IgD-negative memory B cell (primary cell): Measurements from ENCODE around the gene CFAP221. TPM values are rescaled to one million over a fixed set of nuclear protein-coding genes. Genes with fewer than 3 reads are reported as not detected.

Experiments
- H3K27ac Mint-ChIP-seq, 3 donors: one replicate each; pipeline ENCODE4 v1.8.0; 2020 to 2022; ENCODE audit warnings: mild to moderate bottlenecking in 3 of 3, mixed read lengths in 3 of 3, moderate library complexity in 1 of 3
- H3K27me3 Mint-ChIP-seq: one replicate; pipeline ENCODE4 v1.8.0; 2021; ENCODE audit warnings: mixed read lengths
- H3K36me3 Mint-ChIP-seq: one replicate; pipeline ENCODE4 v1.8.0; 2020; ENCODE audit warnings: mild to moderate bottlenecking, mixed read lengths
- H3K4me1 Mint-ChIP-seq, 3 donors: one replicate each; pipeline ENCODE4 v1.8.0; 2020 to 2022; ENCODE audit warnings: mixed read lengths in 3 of 3, mild to moderate bottlenecking in 1 of 3
- H3K4me3 Mint-ChIP-seq, 4 donors: one replicate each; pipeline ENCODE4 v1.8.0; 2020 to 2022; ENCODE audit warnings: mild to moderate bottlenecking in 4 of 4, mixed read lengths in 4 of 4, moderate library complexity in 3 of 4
- H3K9me3 Mint-ChIP-seq, 3 donors: one replicate each; pipeline ENCODE4 v1.8.0; 2020 to 2021; ENCODE audit warnings: mixed read lengths in 3 of 3, mild to moderate bottlenecking in 1 of 3
- polyA plus RNA-seq: library from polyadenylated mRNA; unstranded; fragments of 300-500 nt; fragmentation: Illumina TruSeq; gene quantifications from one replicate; pipeline ENCODE4 v1.2.3, GENCODE V29; 2021

Gene CFAP221
- polyA plus RNA-seq, 1 donor from 2014 or later, result not detected

DNA sequence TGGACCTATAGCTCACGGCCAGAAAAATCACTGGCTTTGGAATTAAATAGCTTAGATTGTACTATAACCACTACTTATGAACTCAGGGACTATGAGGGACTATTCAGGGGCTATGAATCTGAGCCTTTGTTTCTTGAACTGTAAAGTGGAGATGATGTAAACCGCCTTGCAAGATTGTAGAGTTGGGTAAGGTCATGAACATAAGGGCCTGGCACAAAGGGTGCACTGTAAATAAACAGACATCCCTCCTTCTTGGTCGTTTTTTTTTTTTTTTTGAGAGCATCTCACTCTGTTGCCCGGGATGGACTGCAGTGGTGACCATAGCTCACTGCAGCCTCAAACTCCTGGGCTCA lies 137.6 kb downstream of the CFAP221 start:
- peak overlapping the region in 1 of 4 donors; percentile 76 for H3K4me3 Mint-ChIP-seq
- H3K9me3 Mint-ChIP-seq, result no peaks in the 10 kb centered on the region
- peaks cover 5% of the 10 kb centered on the region for H3K36me3 Mint-ChIP-seq
- peaks cover 16 to 23% (median 21%) of the 10 kb centered on the region in 3 donors for H3K4me1 Mint-ChIP-seq
- no peaks in the 10 kb centered on the region for H3K27me3 Mint-ChIP-seq
- H3K27ac Mint-ChIP-seq, result no peak overlapping the region

GRCh38 chr2:119682578-119682977 lies 138.3 kb downstream of the CFAP221 start:
- H3K27ac Mint-ChIP-seq, result no peak overlapping the region
- peaks cover 16 to 23% (median 21%) of the 10 kb centered on the region in 3 donors for H3K4me1 Mint-ChIP-seq
- peaks cover 5% of the 10 kb centered on the region for H3K36me3 Mint-ChIP-seq
- no peaks in the 10 kb centered on the region for H3K27me3 Mint-ChIP-seq
- H3K9me3 Mint-ChIP-seq, result no peaks in the 10 kb centered on the region
- peak overlapping the region in 1 of 4 donors; percentile 43 for H3K4me3 Mint-ChIP-seq

GRCh38 chr2:119683074-119683712 lies 138.9 kb downstream of the CFAP221 start:
- Mint-ChIP-seq H3K9me3 (no peaks in the 10 kb centered on the region), H3K4me3 (peak overlapping the region in 1 of 4 donors; percentile 48), H3K4me1 (peaks cover 16 to 20% (median 18%) of the 10 kb centered on the region in 3 donors), H3K27ac (no peak overlapping the region), H3K27me3 (no peaks in the 10 kb centered on the region), H3K36me3 (peaks cover 8% of the 10 kb centered on the region)

GRCh38 chr2:119683713-119684443 lies 139.6 kb downstream of the CFAP221 start:
- Mint-ChIP-seq H3K36me3 (peaks cover 8% of the 10 kb centered on the region), H3K27ac (peak overlapping the region in 1 of 3 donors; percentile 7), H3K27me3 (no peaks in the 10 kb centered on the region), H3K4me1 (peaks cover 16 to 20% (median 16%) of the 10 kb centered on the region in 3 donors), H3K9me3 (no peaks in the 10 kb centered on the region), H3K4me3 (peak overlapping the region in 2 of 4 donors; percentile 5 to 48)

GRCh38 chr2:119684518-119684917 lies 140.3 kb downstream of the CFAP221 start:
- Mint-ChIP-seq H3K4me1 (peaks cover 11 to 18% (median 13%) of the 10 kb centered on the region in 3 donors), H3K27ac (peak overlapping the region in 1 of 3 donors; percentile 7), H3K36me3 (peaks cover 8% of the 10 kb centered on the region), H3K9me3 (no peaks in the 10 kb centered on the region), H3K27me3 (no peaks in the 10 kb centered on the region), H3K4me3 (peak overlapping the region in 1 of 4 donors; percentile 5)

DNA sequence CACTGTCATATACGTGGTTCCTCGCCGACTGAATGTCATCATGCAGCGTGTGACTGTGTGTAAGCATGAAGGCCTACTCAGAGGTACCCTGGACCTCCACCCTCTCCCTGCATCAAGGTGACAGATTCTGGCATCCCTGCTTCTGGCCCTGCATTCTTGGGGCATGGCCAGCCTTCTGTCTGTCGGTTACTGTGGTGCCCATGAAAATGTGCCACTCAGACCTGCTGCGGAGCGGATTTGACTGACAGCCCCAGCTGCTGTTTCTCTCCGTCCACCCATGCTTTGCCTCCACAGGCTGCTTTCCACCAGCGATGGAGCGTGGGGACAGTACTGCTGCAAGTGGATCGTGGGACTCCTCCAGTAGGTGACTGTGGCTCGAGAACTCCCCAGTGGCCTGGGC lies 144.4 kb downstream of the CFAP221 start:
- peaks cover 9% of the 10 kb centered on the region for H3K36me3 Mint-ChIP-seq
- no peaks in the 10 kb centered on the region for H3K27me3 Mint-ChIP-seq
- H3K9me3 Mint-ChIP-seq, result no peaks in the 10 kb centered on the region
- H3K27ac Mint-ChIP-seq, result no peak overlapping the region
- no peaks in the 10 kb centered on the region for H3K4me1 Mint-ChIP-seq
- H3K4me3 Mint-ChIP-seq, result no peak overlapping the region

GRCh38 chr2:119689218-119689617 lies 145.0 kb downstream of the CFAP221 start:
- Mint-ChIP-seq H3K36me3 (peaks cover 10% of the 10 kb centered on the region), H3K27ac (no peak overlapping the region), H3K9me3 (no peaks in the 10 kb centered on the region), H3K4me1 (peaks cover 0 to 2% (median 0%) of the 10 kb centered on the region in 3 donors), H3K4me3 (peak overlapping the region in 1 of 4 donors; percentile 3), H3K27me3 (no peaks in the 10 kb centered on the region)

- H3K27me3 Mint-ChIP-seq, result no peaks in the 10 kb centered on the region
- peaks cover 9% of the 10 kb centered on the region for H3K36me3 Mint-ChIP-seq
- H3K9me3 Mint-ChIP-seq, result no peaks in the 10 kb centered on the region
- no peak overlapping the region for H3K4me3 Mint-ChIP-seq
- H3K27ac Mint-ChIP-seq, result no peak overlapping the region
- H3K4me1 Mint-ChIP-seq, result peaks cover 0 to 2% (median 0%) of the 10 kb centered on the region in 3 donors
Observed at GRCh38 chr2:119691189-119691588, 146.9 kb downstream of the CFAP221 start.

GRCh38 chr2:119691651-119692245 lies 147.5 kb downstream of the CFAP221 start:
- H3K4me3 Mint-ChIP-seq, result no peak overlapping the region
- no peak overlapping the region for H3K27ac Mint-ChIP-seq
- H3K36me3 Mint-ChIP-seq, result peaks cover 9% of the 10 kb centered on the region
- H3K9me3 Mint-ChIP-seq, result no peaks in the 10 kb centered on the region
- H3K4me1 Mint-ChIP-seq, result peaks cover 0 to 2% (median 0%) of the 10 kb centered on the region in 3 donors
- H3K27me3 Mint-ChIP-seq, result no peaks in the 10 kb centered on the region

GRCh38 chr2:119692310-119692709 lies 148.1 kb downstream of the CFAP221 start:
- no peaks in the 10 kb centered on the region for H3K9me3 Mint-ChIP-seq
- H3K27me3 Mint-ChIP-seq, result no peaks in the 10 kb centered on the region
- H3K4me1 Mint-ChIP-seq, result peaks cover 0 to 2% (median 0%) of the 10 kb centered on the region in 3 donors
- no peak overlapping the region for H3K4me3 Mint-ChIP-seq
- no peak overlapping the region for H3K27ac Mint-ChIP-seq
- peaks cover 9% of the 10 kb centered on the region for H3K36me3 Mint-ChIP-seq

GRCh38 chr2:119692954-119693353 lies 148.7 kb downstream of the CFAP221 start:
- Mint-ChIP-seq H3K27me3 (no peaks in the 10 kb centered on the region), H3K9me3 (no peaks in the 10 kb centered on the region), H3K4me1 (peaks cover 0 to 2% (median 2%) of the 10 kb centered on the region in 3 donors), H3K27ac (no peak overlapping the region), H3K4me3 (no peak overlapping the region), H3K36me3 (peaks cover 7% of the 10 kb centered on the region)

DNA sequence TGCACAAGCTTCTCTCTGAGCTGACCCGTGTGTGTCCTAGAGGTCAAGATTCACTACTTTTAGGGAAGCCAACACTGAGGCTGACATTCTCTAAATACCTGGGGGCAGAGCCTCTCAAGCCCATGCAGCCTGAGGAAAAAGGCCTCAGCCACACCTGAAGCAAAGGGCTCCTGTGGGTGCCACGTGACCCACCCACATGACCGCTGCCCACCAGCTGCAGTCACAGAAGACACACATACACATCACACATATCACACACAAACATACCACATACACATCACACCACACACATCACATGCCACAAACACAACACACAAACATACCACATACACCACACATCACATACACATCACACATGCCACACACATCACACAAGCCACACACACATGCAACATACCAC lies 149.3 kb downstream of the CFAP221 start:
- Mint-ChIP-seq H3K27ac (no peak overlapping the region), H3K36me3 (peaks cover 5% of the 10 kb centered on the region), H3K4me1 (peaks cover 0 to 2% (median 2%) of the 10 kb centered on the region in 3 donors), H3K27me3 (no peaks in the 10 kb centered on the region), H3K9me3 (no peaks in the 10 kb centered on the region), H3K4me3 (no peak overlapping the region)

GRCh38 chr2:119693967-119694366 lies 149.7 kb downstream of the CFAP221 start:
- no peaks in the 10 kb centered on the region for H3K27me3 Mint-ChIP-seq
- peaks cover 5% of the 10 kb centered on the region for H3K36me3 Mint-ChIP-seq
- no peak overlapping the region for H3K4me3 Mint-ChIP-seq
- no peaks in the 10 kb centered on the region for H3K9me3 Mint-ChIP-seq
- H3K27ac Mint-ChIP-seq, result no peak overlapping the region
- peaks cover 0 to 2% (median 2%) of the 10 kb centered on the region in 3 donors for H3K4me1 Mint-ChIP-seq

- Mint-ChIP-seq H3K9me3 (no peaks in the 10 kb centered on the region), H3K4me3 (no peak overlapping the region), H3K36me3 (peaks cover 5% of the 10 kb centered on the region), H3K27me3 (no peaks in the 10 kb centered on the region), H3K4me1 (peaks cover 0 to 2% (median 2%) of the 10 kb centered on the region in 3 donors), H3K27ac (no peak overlapping the region)
Observed at GRCh38 chr2:119694470-119694844, 150.2 kb downstream of the CFAP221 start.

DNA sequence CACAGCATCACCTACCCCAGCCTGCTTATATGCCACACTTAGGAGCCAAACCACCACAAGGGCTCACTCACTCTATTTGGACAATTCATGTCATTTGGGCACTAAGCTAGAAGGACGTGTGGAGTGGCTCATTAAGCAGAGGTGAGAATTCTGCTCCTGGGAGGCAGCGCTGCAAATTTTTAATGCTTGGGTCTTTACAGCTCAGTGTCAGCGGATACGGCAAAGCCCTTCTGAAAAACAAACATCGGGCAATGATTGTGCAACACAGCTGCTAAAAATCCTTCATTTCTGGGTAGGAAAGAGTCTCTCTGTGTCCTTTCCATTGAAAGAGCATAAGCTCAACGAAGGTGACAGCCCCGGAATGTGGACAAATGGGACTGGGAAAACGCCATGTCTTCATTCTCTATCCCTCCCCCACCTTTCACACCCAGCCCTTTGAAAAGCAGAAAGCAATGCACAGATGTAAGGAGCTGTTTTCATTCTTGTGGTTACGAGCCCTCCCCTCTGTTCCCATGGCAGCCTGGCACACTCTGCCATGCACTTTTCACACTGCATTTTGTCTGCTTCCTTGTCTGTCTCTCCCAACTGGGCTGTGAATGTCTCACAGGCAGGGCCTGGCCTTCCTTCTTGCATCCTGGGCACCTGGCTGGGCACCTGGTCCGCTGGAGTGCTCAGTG lies 150.7 kb downstream of the CFAP221 start:
- H3K27me3 Mint-ChIP-seq, result no peaks in the 10 kb centered on the region
- H3K4me3 Mint-ChIP-seq, result no peak overlapping the region
- no peak overlapping the region for H3K27ac Mint-ChIP-seq
- H3K36me3 Mint-ChIP-seq, result peaks cover 7% of the 10 kb centered on the region
- no peaks in the 10 kb centered on the region for H3K9me3 Mint-ChIP-seq
- peaks cover 0 to 2% (median 2%) of the 10 kb centered on the region in 3 donors for H3K4me1 Mint-ChIP-seq
